H1 (cell line): ENCODE measurements around the gene DYNLL2. TPM values are rescaled to one million over a fixed set of nuclear protein-coding genes. Genes with fewer than 3 reads are reported as not detected.

Source experiments
- CTCF ChIA-PET: fragments of 300-600 bp; sonication (Branson Sonifier 250); formaldehyde crosslinking; loops from one replicate; lab custom pipeline; 2021; ENCODE audit not compliant: partially characterized antibody; lab: Charles Lee
- POLR2A ChIA-PET: fragments of 300-600 bp; sonication (Branson Sonifier 250); formaldehyde crosslinking; loops from one replicate; lab custom pipeline; 2021; ENCODE audit warnings: inconsistent platforms; ENCODE audit not compliant: partially characterized antibody; lab: Charles Lee
- DNase-seq, 2 experiments: peaks; one replicate each; pipeline versions ENCODE4 v3.0.0 to v3.0.0-alpha.2; 2010 to 2022; ENCODE audit warnings: low spot score in 2 of 2, low read depth in 1 of 2, mixed read lengths in 1 of 2
- FAIRE-seq: peaks from 2 replicates; lab custom pipeline; 2011; peaks lifted over from hg19 to GRCh38; lab: Jason Lieb, UNC
- H2AFZ ChIP-seq: 2 replicates; pipeline ENCODE4 v1.8.1; 2012; ENCODE audit warnings: low read length, inconsistent platforms
- H2AK5ac ChIP-seq: 2 replicates; pipeline ENCODE4 v1.6.1; 2013; ENCODE audit warnings: low read depth, low read length
- H2BK120ac ChIP-seq: replicated peaks from 2 replicates; pipeline ENCODE3; 2013; ENCODE audit warnings: low read depth, low read length, inconsistent platforms
- H2BK12ac ChIP-seq: 2 replicates; pipeline ENCODE4 v1.6.1; 2013; ENCODE audit warnings: low read depth, low read length
- H2BK15ac ChIP-seq: 2 replicates; pipeline ENCODE4 v1.6.1; 2013; ENCODE audit warnings: low read length
- H2BK20ac ChIP-seq: 2 replicates; pipeline ENCODE4 v1.6.1; 2013; ENCODE audit warnings: low read length
- H2BK5ac ChIP-seq: 2 replicates; pipeline ENCODE4 v1.6.1; 2013; ENCODE audit warnings: low read depth, low read length
- H3K14ac ChIP-seq: 2 replicates; pipeline ENCODE4 v1.6.1; 2013; ENCODE audit warnings: inconsistent platforms; ENCODE audit not compliant: insufficient read length
- H3K18ac ChIP-seq: 2 replicates; pipeline ENCODE4 v1.6.1; 2013; ENCODE audit warnings: low read length; ENCODE audit errors: extremely low read depth
- H3K23ac ChIP-seq: 2 replicates; pipeline ENCODE4 v1.6.1; 2013; ENCODE audit warnings: inconsistent platforms; ENCODE audit not compliant: insufficient read length
- H3K23me2 ChIP-seq: 2 replicates; pipeline ENCODE4 v1.6.1; 2013; ENCODE audit warnings: low read depth, low read length
- H3K27ac ChIP-seq: 2 replicates; pipeline ENCODE4 v1.6.1; 2011; ENCODE audit warnings: low read depth, low read length, inconsistent platforms
- H3K27me3 ChIP-seq, 4 experiments: replicated peaks in 1 of 4; 1 replicate in 1 of 4; 2 replicates in 3 of 4; pipeline versions ENCODE4 v1.6.1 to v1.8.1; 2011 to 2013; ENCODE audit warnings: low read length in 3 of 4, mild to moderate bottlenecking in 3 of 4, inconsistent platforms in 2 of 4, mixed read lengths in 2 of 4, moderate library complexity in 1 of 4; ENCODE audit not compliant: control insufficient read depth in 3 of 4, insufficient read depth in 3 of 4; ENCODE audit errors: extremely low read depth in 1 of 4
- H3K36me3 ChIP-seq, 4 experiments: 2 replicates each; pipeline versions ENCODE4 v1.6.1 to v1.8.1; 2011 to 2013; ENCODE audit warnings: mild to moderate bottlenecking in 4 of 4, low read length in 3 of 4, moderate library complexity in 2 of 4, control low read depth in 1 of 4, inconsistent platforms in 1 of 4; ENCODE audit not compliant: insufficient read depth in 4 of 4, control insufficient read depth in 2 of 4
- H3K4ac ChIP-seq: replicated peaks from 2 replicates; pipeline ENCODE3; 2013; ENCODE audit warnings: low read length, low read depth, mixed read lengths, inconsistent platforms; ENCODE audit not compliant: insufficient read length
- H3K4me1 ChIP-seq, 4 experiments: replicated peaks in 1 of 4; 1 replicate in 1 of 4; 2 replicates in 3 of 4; pipeline versions ENCODE4 v1.6.1 to v1.8.1; 2011 to 2013; ENCODE audit warnings: low read length in 3 of 4, inconsistent platforms in 2 of 4, mixed read lengths in 1 of 4; ENCODE audit not compliant: insufficient read depth in 4 of 4, control insufficient read depth in 3 of 4
- H3K4me2 ChIP-seq, 2 experiments: 2 replicates each; pipeline versions ENCODE4 v1.6.1 to v1.8.1; 2011 to 2013; ENCODE audit warnings: low read depth in 2 of 2, low read length in 2 of 2, control low read depth in 1 of 2, inconsistent platforms in 1 of 2, mild to moderate bottlenecking in 1 of 2; ENCODE audit not compliant: insufficient read depth in 1 of 2
- H3K4me3 ChIP-seq, 4 experiments: fragments of 200-600, 300-600 bp in 1 of 4; sonication (generic), shearing (Covaris generic), sonication (Bioruptor Twin) in 1 of 4; 2 replicates each; pipeline versions ENCODE4 v1.5.1 to v1.8.1; 2011 to 2016; ENCODE audit warnings: low read length in 4 of 4, low read depth in 3 of 4, control low read depth in 2 of 4, inconsistent platforms in 2 of 4, mild to moderate bottlenecking in 2 of 4, mixed read lengths in 1 of 4, moderate library complexity in 1 of 4; ENCODE audit not compliant: insufficient read depth in 2 of 4; ENCODE audit errors: extremely low read depth in 1 of 4
- H3K56ac ChIP-seq: replicated peaks from 2 replicates; pipeline ENCODE3; 2013; ENCODE audit warnings: low read depth, mild to moderate bottlenecking, mixed read lengths, low read length, inconsistent platforms; ENCODE audit not compliant: insufficient read length
- H3K79me1 ChIP-seq: 2 replicates; pipeline ENCODE4 v1.6.1; 2013; ENCODE audit warnings: low read depth, low read length, control low read depth
- H3K79me2 ChIP-seq, 2 experiments: 2 replicates each; pipeline versions ENCODE4 v1.6.1 to v1.8.1; 2012 to 2013; ENCODE audit warnings: low read length in 2 of 2, mild to moderate bottlenecking in 2 of 2, inconsistent platforms in 1 of 2; ENCODE audit not compliant: insufficient read depth in 2 of 2, control insufficient read depth in 1 of 2
- H3K9ac ChIP-seq, 4 experiments: replicated peaks in 1 of 4; 1 replicate in 1 of 4; 2 replicates in 3 of 4; pipeline versions ENCODE4 v1.6.1 to v1.8.1; 2011 to 2013; ENCODE audit warnings: low read depth in 3 of 4, low read length in 3 of 4, control low read depth in 2 of 4, mild to moderate bottlenecking in 2 of 4, moderate library complexity in 2 of 4, inconsistent platforms in 1 of 4; ENCODE audit errors: extremely low read depth in 1 of 4
- H3K9me3 ChIP-seq, 2 experiments: 2 replicates each; pipeline versions ENCODE4 v1.6.1 to v1.8.1; 2012 to 2013; ENCODE audit warnings: mild to moderate bottlenecking in 2 of 2, moderate library complexity in 2 of 2, control low read depth in 1 of 2, inconsistent platforms in 1 of 2, low read depth in 1 of 2, low read length in 1 of 2, mixed read lengths in 1 of 2; ENCODE audit not compliant: insufficient read depth in 2 of 2
- H4K20me1 ChIP-seq, 2 experiments: replicated peaks in 1 of 2; 2 replicates each; pipeline versions ENCODE3 to v1.8.1; 2011 to 2013; ENCODE audit warnings: inconsistent platforms in 2 of 2, low read length in 2 of 2, mild to moderate bottlenecking in 1 of 2; ENCODE audit not compliant: insufficient read depth in 2 of 2, control insufficient read depth in 1 of 2
- H4K5ac ChIP-seq: 2 replicates; pipeline ENCODE4 v1.6.1; 2013; ENCODE audit warnings: low read length, low read depth, mixed read lengths, inconsistent platforms; ENCODE audit not compliant: insufficient read length
- H4K8ac ChIP-seq: 2 replicates; pipeline ENCODE4 v1.8.0; 2013; ENCODE audit warnings: mild to moderate bottlenecking, moderate library complexity, low read length, inconsistent platforms; ENCODE audit not compliant: insufficient read depth; ENCODE audit errors: extremely low read depth
- H4K91ac ChIP-seq: replicated peaks from 2 replicates; pipeline ENCODE3; 2013; ENCODE audit warnings: low read length, mixed read lengths, inconsistent platforms; ENCODE audit not compliant: insufficient read length
- NRF1 ChIP-seq: IDR thresholded peaks from 2 replicates; pipeline ENCODE4 v1.6.1; 2011; ENCODE audit warnings: mild to moderate bottlenecking, low read depth, low read length, improper control_type of control experiment
- SIN3A ChIP-seq, 2 experiments: IDR thresholded peaks in 1 of 2; conservative IDR thresholded peaks in 1 of 2; 2 replicates each; pipeline ENCODE4 v1.6.1; 2011 to 2012; ENCODE audit warnings: low read length in 2 of 2, improper control_type of control experiment in 1 of 2, low read depth in 1 of 2, mild to moderate bottlenecking in 1 of 2
- SP4 ChIP-seq: IDR thresholded peaks from 2 replicates; pipeline ENCODE4 v1.6.1; 2012; ENCODE audit warnings: low read length, inconsistent platforms
- TBP ChIP-seq: IDR thresholded peaks from 2 replicates; pipeline ENCODE4 v1.6.1; 2011; ENCODE audit warnings: low read depth, low read length, improper control_type of control experiment
- WGBS, 2 experiments: shearing (Covaris generic) in 1 of 2; methylation state at CpG; one replicate each; pipeline versions ENCODE4 v1.1.6 to v1.1.7; 2013 to 2015; ENCODE audit warnings: low lambda C conversion rate in 2 of 2, mixed read lengths in 2 of 2, inconsistent platforms in 1 of 2, low coverage in 1 of 2, missing lambda C conversion rate in 1 of 2; ENCODE audit not compliant: insufficient replicate concordance in 2 of 2, insufficient coverage in 1 of 2, insufficient read length in 1 of 2; ENCODE audit errors: extremely low coverage in 1 of 2, missing lambda C conversion rate in 1 of 2; 5-methylcytosine and 5-hydroxymethylcytosine counted together
- polyA plus RNA-seq, 7 experiments: library from polyadenylated mRNA; depleted of rRNA in 3 of 7; stranded (reverse) in 5 of 7; unstranded in 2 of 7; fragments of >200 nt in 5 of 7; fragments of 200-250 nt in 2 of 7; gene quantifications; 1 replicate in 5 of 7; 2 replicates in 1 of 7; 4 replicates in 1 of 7; pipeline versions ENCODE4 v1.2.1 to v1.2.3, GENCODE V29; 2011 to 2013; ENCODE audit warnings: missing spikeins in 2 of 7, mixed read lengths in 2 of 7
- total RNA-seq: library from RNA; stranded (reverse); fragmentation: NEBNext Ultra II Directional; extraction: Animal tissue kit (Norgen Biotek cat#: 25700); gene quantifications from 2 replicates; pipeline ENCODE4 v1.2.1, GENCODE V29; 2021
- TF ChIP-seq, protein P1 (sequence below): IDR thresholded peaks from 2 replicates; pipeline ENCODE4 v1.6.1; 2012; ENCODE audit warnings: inconsistent platforms

Gene DYNLL2
- total and polyA plus RNA-seq, 2 of the 8 experiments (the other 6 are each of a cell fraction or from before 2014, with no cell fraction given), result 19.8 to 52.7 TPM

DNA sequence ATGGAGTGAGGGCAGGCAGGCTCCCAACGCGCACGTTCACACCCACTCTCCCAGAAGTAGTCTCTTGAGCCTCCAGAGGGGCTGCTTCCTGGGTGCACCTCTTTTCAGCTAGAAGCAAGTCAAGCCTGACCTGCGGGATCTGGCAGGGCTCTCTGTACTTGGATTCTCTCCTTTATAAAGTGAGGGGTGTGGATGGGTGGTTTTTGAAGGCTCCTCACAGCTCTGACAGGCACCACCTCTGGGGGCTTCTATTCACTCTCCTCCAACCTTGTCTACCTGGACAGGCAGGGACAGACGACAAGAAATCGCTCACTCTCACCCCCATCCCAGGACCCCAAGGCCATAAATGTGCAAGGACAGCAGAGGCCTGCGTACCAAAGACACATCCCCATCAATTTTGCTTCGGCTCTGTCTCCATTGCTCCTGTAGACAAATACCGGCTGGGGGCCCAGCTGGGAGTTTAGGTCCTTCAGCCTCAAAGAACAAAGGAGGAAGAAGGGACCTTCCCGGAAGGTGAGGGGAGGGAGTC lies 814 bp upstream of the DYNLL2 start:
- H4K20me1 ChIP-seq, result peaks cover 29 to 32% of the 10 kb centered on the region in 2 experiments
- peaks cover 0 to 24% (median 4%) of the 10 kb centered on the region in 4 experiments; a peak in 5 of 8 replicates for H3K36me3 ChIP-seq
- no peak overlapping the region for H3K23ac ChIP-seq
- peak overlapping the region; percentile 29 for H3K4ac ChIP-seq
- POLR2A ChIA-PET, result interaction anchor here (0.5 to 16.6 kb wide), 19 partner anchors 10 to 826 kb away, joined by 3 to 292 read pairs (median 4); partner anchors contain the start of genes MSI2, SRSF1 and VEZF1
- 0 out of 2 replicates have a peak, but pooled peaks have one; percentile 5 for TF ChIP-seq SP4
- TF ChIP-seq NRF1, result no peak
- TF ChIP-seq TBP, result 0 out of 2 replicates have a peak, but pooled peaks have one; percentile 22
- TF ChIP-seq, protein P1, sequence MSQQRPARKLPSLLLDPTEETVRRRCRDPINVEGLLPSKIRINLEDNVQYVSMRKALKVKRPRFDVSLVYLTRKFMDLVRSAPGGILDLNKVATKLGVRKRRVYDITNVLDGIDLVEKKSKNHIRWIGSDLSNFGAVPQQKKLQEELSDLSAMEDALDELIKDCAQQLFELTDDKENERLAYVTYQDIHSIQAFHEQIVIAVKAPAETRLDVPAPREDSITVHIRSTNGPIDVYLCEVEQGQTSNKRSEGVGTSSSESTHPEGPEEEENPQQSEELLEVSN, result no peak
- TF ChIP-seq SIN3A (conservative IDR thresholded peaks at IDR 0.05 in 1 of 2, IDR thresholded peaks at IDR 0.05 in 1 of 2; ENCODE audit: low read depth in 1 of 2, low read length in 2 of 2), result 0 out of 4 replicates have a peak, but pooled peaks of 1 of the 2 experiments have one; percentile 30
- peak overlapping the region; percentile 99 for H3K18ac ChIP-seq
- WGBS, 2 experiments, result 45% methylated on average over 9 of the region's 10 CpGs; no CpG with 5 or more reads in 1 of the 2 experiments
- DNase-seq (peak in 1 of 2 experiments; percentile 48), FAIRE-seq (no peak)
- H3K4me2 ChIP-seq, result peak overlapping the region; percentile 73 to 75
- H3K23me2 ChIP-seq, result peaks cover 11% of the 10 kb centered on the region
- H2BK12ac ChIP-seq, result peak overlapping the region; percentile 89; the same call in 1 of the 2 replicates
- peak overlapping the region; percentile 99 for H4K5ac ChIP-seq
- CTCF ChIA-PET, result interaction anchor here (0.9 to 2.0 kb wide), 3 partner anchors 13 to 82 kb away, joined by 4 to 6 read pairs (median 5); no protein-coding TSS in a partner anchor
- H3K4me3 ChIP-seq, result peak overlapping the region in 3 of 4 experiments; percentile 42 to 53 (median 44); a peak in 6 of 8 replicates
- peaks cover 13% of the 10 kb centered on the region for H3K79me1 ChIP-seq
- no peaks in the 10 kb centered on the region for H3K9me3 ChIP-seq
- no peak overlapping the region for H2AFZ ChIP-seq
- peak overlapping the region; percentile 99 for H2BK5ac ChIP-seq
- peaks cover 11 to 24% (median 18%) of the 10 kb centered on the region in 4 experiments for H3K4me1 ChIP-seq
- 0 out of 2 replicates have a peak overlapping the region, but pooled peaks have one; percentile 22 for H4K8ac ChIP-seq
- peak overlapping the region; percentile 32; the same call in 1 of the 2 replicates for H2AK5ac ChIP-seq
- peak overlapping the region in 3 of 4 experiments; percentile 23 to 71 (median 65); a peak in 4 of 7 replicates for H3K9ac ChIP-seq
- H3K14ac ChIP-seq, result no peak overlapping the region
- peak overlapping the region; percentile 90 for H2BK120ac ChIP-seq
- peak overlapping the region; percentile 94 for H3K27ac ChIP-seq
- peak overlapping the region; percentile 63 for H3K56ac ChIP-seq
- H3K27me3 ChIP-seq, result no peaks in the 10 kb centered on the region; a peak in 3 of 7 replicates
- peak overlapping the region; percentile 96 for H4K91ac ChIP-seq
- no peak overlapping the region for H2BK15ac ChIP-seq
- H3K79me2 ChIP-seq, result peaks cover 34 to 41% of the 10 kb centered on the region in 2 experiments
- peak overlapping the region; percentile 98 for H2BK20ac ChIP-seq
